Testis (tissue), 3 donors: ENCODE measurements around the gene NRP2. TPM values are rescaled to one million over a fixed set of nuclear protein-coding genes. Genes with fewer than 3 reads are reported as not detected.

ENCODE experiments used
- DNase-seq: peaks from one replicate; pipeline ENCODE4 v3.0.0-alpha.2; 2019
- H3K27ac ChIP-seq, 2 donors: fragments of 200-600 bp; sonication (generic); one replicate each; pipeline ENCODE4 v1.5.1; 2019
- H3K27me3 ChIP-seq: fragments of 200-600 bp; sonication (generic); one replicate; pipeline ENCODE4 v1.5.1; 2019
- H3K36me3 ChIP-seq: fragments of 200-600 bp; sonication (generic); one replicate; pipeline ENCODE4 v1.5.1; 2017; ENCODE audit warnings: low read depth; ENCODE audit errors: missing control alignments
- H3K4me1 ChIP-seq: fragments of 200-600 bp; sonication (generic); one replicate; pipeline ENCODE4 v1.5.1; 2019
- H3K4me3 ChIP-seq, 2 donors: fragments of 200-600 bp; sonication (generic); one replicate each; pipeline ENCODE4 v1.5.1; 2017 to 2019
- H3K9me3 ChIP-seq: fragments of 200-600 bp; sonication (generic); one replicate; pipeline ENCODE4 v1.5.1; 2017
- CTCF ChIP-seq, 3 experiments: fragments of 450-650 bp in 2 of 3; fragments of 200-600 bp in 1 of 3; sonication (generic) in 1 of 3; IDR thresholded peaks; one replicate each; pipeline ENCODE4 v1.5.1; 2016 to 2019; ENCODE audit warnings: antibody characterized with exemption in 3 of 3, mild to moderate bottlenecking in 2 of 3, moderate library complexity in 1 of 3
- POLR2A ChIP-seq: fragments of 450-650 bp; IDR thresholded peaks from one replicate; pipeline ENCODE4 v1.6.1; 2017; ENCODE audit warnings: antibody characterized with exemption, mild to moderate bottlenecking, moderate library complexity
- WGBS, 2 donors: methylation state at CpG; one replicate each; pipeline ENCODE4 v1.1.5; 2018; 5-methylcytosine and 5-hydroxymethylcytosine counted together
- intact Hi-C: fragments of 100-400 bp; cut with DNase I; formaldehyde crosslinking; loops from one replicate; pipeline ENCODE4 v1.15.1; 2023; ENCODE audit warnings: low total_unique reads
- polyA plus RNA-seq: library from polyadenylated mRNA; stranded (reverse); fragments of 350-450 nt; fragmentation: Illumina TruSeq; extraction: RNeasy Lipid Tissue Mini Kit (QIAGEN cat#74804); gene quantifications from one replicate; pipeline ENCODE4 v1.2.3, GENCODE V29; 2014; ENCODE audit warnings: low read depth, low replicate concordance; ENCODE audit not compliant: insufficient read depth
- total RNA-seq, 2 donors: library from RNA; depleted of rRNA; stranded (reverse); fragments of >200 nt; gene quantifications; one replicate each; pipeline ENCODE4 v1.2.3, GENCODE V29; 2016

Gene NRP2
- total and polyA plus RNA-seq, 3 donors from 2014 or later: 6.3 to 10.6 (median 6.3) TPM

- intact Hi-C loops: no loop called here
- TF ChIP-seq POLR2A (no peak), CTCF (IDR thresholded peaks at IDR 0.05) (no peak)
- no peaks in the 10 kb centered on the region for H3K36me3 ChIP-seq
- no peak for DNase-seq
- H3K9me3 ChIP-seq: no peaks in the 10 kb centered on the region
- no peak overlapping the region for H3K27ac ChIP-seq
- H3K4me1 ChIP-seq: no peaks in the 10 kb centered on the region
- no peaks in the 10 kb centered on the region for H3K27me3 ChIP-seq
- 75 to 85% methylated on average over 10 of the region's 10 CpGs for WGBS, 2 donors
- H3K4me3 ChIP-seq: no peak overlapping the region
Measured at GRCh38 chr2:205771031-205771430, 88.7 kb downstream of the NRP2 start.

- TF ChIP-seq POLR2A: no peak
- no peak for TF ChIP-seq CTCF (IDR thresholded peaks at IDR 0.05)
- Histone ChIP-seq H3K27me3 (no peaks in the 10 kb centered on the region), H3K27ac (no peak overlapping the region), H3K4me1 (no peaks in the 10 kb centered on the region), H3K4me3 (no peak overlapping the region), H3K36me3 (no peaks in the 10 kb centered on the region), H3K9me3 (no peaks in the 10 kb centered on the region)
- 86 to 97% methylated on average over 2 of the region's 2 CpGs for WGBS, 2 donors
- DNase-seq: no peak
- intact Hi-C loops: no loop called here
Measured at GRCh38 chr2:205771666-205772065, 89.4 kb downstream of the NRP2 start.

- Histone ChIP-seq H3K27me3 (no peaks in the 10 kb centered on the region), H3K27ac (no peak overlapping the region), H3K4me3 (no peak overlapping the region), H3K4me1 (no peaks in the 10 kb centered on the region), H3K36me3 (no peaks in the 10 kb centered on the region), H3K9me3 (no peaks in the 10 kb centered on the region)
- TF ChIP-seq CTCF (IDR thresholded peaks at IDR 0.05): no peak
- TF ChIP-seq POLR2A: no peak
- no peak for DNase-seq
- 73 to 89% methylated on average over 3 of the region's 3 CpGs for WGBS, 2 donors
- intact Hi-C loops: no loop called here
Measured at GRCh38 chr2:205772983-205773382, 90.7 kb downstream of the NRP2 start.

- H3K4me3 ChIP-seq: no peak overlapping the region
- no peaks in the 10 kb centered on the region for H3K36me3 ChIP-seq
- H3K27me3 ChIP-seq: no peaks in the 10 kb centered on the region
- intact Hi-C loops: no loop called here
- WGBS, 2 donors: 86 to 100% methylated on average over 1 of the region's 1 CpG
- TF ChIP-seq CTCF (IDR thresholded peaks at IDR 0.05) (no peak), POLR2A (no peak)
- no peak for DNase-seq
- no peaks in the 10 kb centered on the region for H3K4me1 ChIP-seq
- H3K27ac ChIP-seq: no peak overlapping the region
- H3K9me3 ChIP-seq: no peaks in the 10 kb centered on the region
Measured at GRCh38 chr2:205773989-205774388, 91.7 kb downstream of the NRP2 start.

GRCh38 chr2:205775097-205775877, 93.0 kb downstream of the NRP2 start:
- no peak for TF ChIP-seq CTCF (IDR thresholded peaks at IDR 0.05)
- no peak for TF ChIP-seq POLR2A
- Histone ChIP-seq H3K36me3 (no peaks in the 10 kb centered on the region), H3K4me3 (no peak overlapping the region), H3K9me3 (no peaks in the 10 kb centered on the region), H3K4me1 (no peaks in the 10 kb centered on the region), H3K27me3 (no peaks in the 10 kb centered on the region), H3K27ac (no peak overlapping the region)
- peak; percentile 38 for DNase-seq
- WGBS, 2 donors: 71 to 72% methylated on average over 6 of the region's 6 CpGs
- intact Hi-C loops: no loop called here
